GM23338 (cell line): ENCODE results near the gene ZBTB7C. TPM values are rescaled to one million over a fixed set of nuclear protein-coding genes. Genes with fewer than 3 reads are reported as not detected.

Experiments used
- ATAC-seq: fragments of 200-7000 bp; cut with Tn5 transposase; 3 replicates; pipeline ENCODE4 v1.9.1; 2020
- DNase-seq: peaks from one replicate; pipeline ENCODE4 v3.0.0-alpha.2; 2015; ENCODE audit warnings: low spot score
- H2AFZ ChIP-seq: fragments of 200-600 bp; sonication (generic); 2 replicates; pipeline ENCODE4 v1.8.0; 2016; ENCODE audit warnings: antibody characterized with exemption, mild to moderate bottlenecking, moderate library complexity
- H3F3A ChIP-seq: fragments of 200-600 bp; sonication (generic); replicated peaks from 2 replicates; pipeline ENCODE4 v1.8.0; 2017; ENCODE audit warnings: antibody characterized with exemption, mixed run types, low read depth
- H3K27ac ChIP-seq: fragments of 200-600 bp; sonication (generic); 2 replicates; pipeline ENCODE4 v1.6.1; 2016; ENCODE audit warnings: low read depth
- H3K27me3 ChIP-seq: fragments of 200-600 bp; sonication (generic); 2 replicates; pipeline ENCODE4 v1.8.0; 2016; ENCODE audit warnings: mild to moderate bottlenecking, mixed run types, moderate library complexity; ENCODE audit not compliant: insufficient read depth
- H3K36me3 ChIP-seq: fragments of 200-600 bp; sonication (generic); 2 replicates; pipeline ENCODE4 v1.8.0; 2016; ENCODE audit warnings: mild to moderate bottlenecking; ENCODE audit not compliant: insufficient read depth
- H3K4me1 ChIP-seq: fragments of 200-600 bp; sonication (generic); 2 replicates; pipeline ENCODE4 v1.8.0; 2016; ENCODE audit warnings: mild to moderate bottlenecking, moderate library complexity; ENCODE audit not compliant: insufficient read depth
- H3K4me2 ChIP-seq: fragments of 200-600 bp; sonication (generic); 2 replicates; pipeline ENCODE4 v1.7.1; 2017; ENCODE audit warnings: mixed run types
- H3K4me3 ChIP-seq: fragments of 200-600 bp; sonication (generic); 2 replicates; pipeline ENCODE4 v1.6.1; 2016; ENCODE audit warnings: mixed run types
- H3K79me2 ChIP-seq: fragments of 200-600 bp; sonication (generic); replicated peaks from 2 replicates; pipeline ENCODE4 v1.8.0; 2017; ENCODE audit warnings: mild to moderate bottlenecking; ENCODE audit not compliant: insufficient read depth
- H3K9me2 ChIP-seq: fragments of 200-600 bp; sonication (generic); 2 replicates; pipeline ENCODE4 v1.8.0; 2017; ENCODE audit not compliant: insufficient read depth
- H4K20me1 ChIP-seq: fragments of 200-600 bp; sonication (generic); replicated peaks from 2 replicates; pipeline ENCODE4 v1.8.0; 2017; ENCODE audit warnings: mild to moderate bottlenecking; ENCODE audit not compliant: insufficient read depth
- H3K27ac Mint-ChIP-seq: 2 replicates; pipeline ENCODE4 v1.8.0; 2020; ENCODE audit warnings: inconsistent platforms, mild to moderate bottlenecking, moderate library complexity, mixed read lengths
- H3K27me3 Mint-ChIP-seq: 3 replicates; pipeline ENCODE4 v1.8.0; 2022; ENCODE audit warnings: low read depth, mild to moderate bottlenecking, moderate library complexity, mixed read lengths, inconsistent platforms; ENCODE audit not compliant: insufficient read depth, poor library complexity
- H3K36me3 Mint-ChIP-seq: 3 replicates; pipeline ENCODE4 v1.8.0; 2021; ENCODE audit warnings: low read depth, mild to moderate bottlenecking, inconsistent platforms, moderate library complexity, mixed read lengths
- H3K4me1 Mint-ChIP-seq: 3 replicates; pipeline ENCODE4 v1.8.0; 2020; ENCODE audit warnings: mild to moderate bottlenecking, inconsistent platforms, mixed read lengths
- H3K4me3 Mint-ChIP-seq: 3 replicates; pipeline ENCODE4 v1.8.0; 2021; ENCODE audit warnings: moderate library complexity, mild to moderate bottlenecking, inconsistent platforms, mixed read lengths
- H3K9me3 Mint-ChIP-seq: 3 replicates; pipeline ENCODE4 v1.8.0; 2020; ENCODE audit warnings: moderate library complexity, mild to moderate bottlenecking, inconsistent platforms, mixed read lengths
- CREB1 ChIP-seq: fragments of 250-450 bp; sonication (Bioruptor Pico); IDR thresholded peaks from 2 replicates; pipeline ENCODE4 v1.5.0; 2020; ENCODE audit warnings: low read depth, mild to moderate bottlenecking, moderate library complexity
- CTCF ChIP-seq, 2 experiments: fragments of 200-600 bp in 1 of 2; sonication (generic) in 1 of 2; conservative IDR thresholded peaks; 2 replicates each; pipeline versions ENCODE4 v1.5.1 to v1.6.1; 2016 to 2017; ENCODE audit warnings: antibody characterized with exemption in 2 of 2, low read depth in 2 of 2, mild to moderate bottlenecking in 2 of 2, moderate library complexity in 1 of 2
- EZH2 ChIP-seq: fragments of 200-600 bp; sonication (generic); IDR thresholded peaks from one replicate; pipeline ENCODE4 v1.8.0; 2017; ENCODE audit warnings: antibody characterized with exemption, mild to moderate bottlenecking, low read depth; ENCODE audit not compliant: unreplicated experiment
- EZH2phosphoT487 ChIP-seq: fragments of 200-600 bp; sonication (generic); IDR thresholded peaks from one replicate; pipeline ENCODE4 v1.8.1; 2018; ENCODE audit warnings: antibody characterized with exemption; ENCODE audit not compliant: unreplicated experiment
- JUNB ChIP-seq: IDR thresholded peaks from one replicate; pipeline ENCODE4 v1.6.1; 2016; ENCODE audit warnings: antibody characterized with exemption; ENCODE audit not compliant: unreplicated experiment
- NANOG ChIP-seq: IDR thresholded peaks from 2 replicates; pipeline ENCODE4 v1.6.1; 2016; ENCODE audit warnings: antibody characterized with exemption, borderline replicate concordance
- POLR2AphosphoS5 ChIP-seq: IDR thresholded peaks from 2 replicates; pipeline ENCODE4 v1.6.1; 2016; ENCODE audit warnings: antibody characterized with exemption, low read depth
- STAT1 ChIP-seq: IDR thresholded peaks from one replicate; pipeline ENCODE4 v1.6.1; 2016; ENCODE audit warnings: antibody characterized with exemption; ENCODE audit not compliant: unreplicated experiment
- ZNF114 ChIP-seq: fragments of 250-450 bp; sonication (Bioruptor Pico); IDR thresholded peaks from 2 replicates; pipeline ENCODE4 v1.5.0; 2020; ENCODE audit warnings: mild to moderate bottlenecking, moderate library complexity
- ZNF331 ChIP-seq: fragments of 250-450 bp; sonication (Bioruptor Pico); IDR thresholded peaks from 2 replicates; pipeline ENCODE4 v1.5.0; 2020; ENCODE audit warnings: low read depth, mild to moderate bottlenecking, moderate library complexity
- ZNF462 ChIP-seq: fragments of 250-450 bp; sonication (Bioruptor Pico); IDR thresholded peaks from 2 replicates; pipeline ENCODE4 v1.5.0; 2020; ENCODE audit warnings: mild to moderate bottlenecking, moderate library complexity
- polyA plus RNA-seq: library from polyadenylated mRNA; unstranded; fragments of >200 nt; fragmentation: Nextera tagmentation; extraction: Ambion mirVana; gene quantifications from 2 replicates; pipeline ENCODE4 v1.2.1, GENCODE V29; 2016
- total RNA-seq: library from RNA; depleted of rRNA; stranded (reverse); fragments of >200 nt; shearing (Covaris generic); gene quantifications from 2 replicates; pipeline ENCODE4 v1.2.3, GENCODE V29; 2014
- TF ChIP-seq, protein P1 (sequence below): IDR thresholded peaks from one replicate; pipeline ENCODE4 v1.6.1; 2018; ENCODE audit warnings: antibody characterized with exemption; ENCODE audit not compliant: unreplicated experiment
- TF ChIP-seq, protein P2 (sequence below): IDR thresholded peaks from 2 replicates; pipeline ENCODE4 v1.6.1; 2016; ENCODE audit warnings: antibody characterized with exemption

The ZBTB7C gene
- total and polyA plus RNA-seq, 2 experiments from 2014 or later, result 0.03 to 0.14 TPM

- TF ChIP-seq ZNF331 (no peak), EZH2 (no peak), CREB1 (CRISPR knock-in tag) (no peak), NANOG (no peak), JUNB (no peak), CTCF (conservative IDR thresholded peaks at IDR 0.05; ENCODE audit: low read depth in 2 of 2) (no peak), ZNF114 (no peak), EZH2phosphoT487 (no peak), ZNF462 (CRISPR knock-in tag) (no peak), POLR2AphosphoS5 (no peak), STAT1 (no peak)
- TF ChIP-seq, protein P1, sequence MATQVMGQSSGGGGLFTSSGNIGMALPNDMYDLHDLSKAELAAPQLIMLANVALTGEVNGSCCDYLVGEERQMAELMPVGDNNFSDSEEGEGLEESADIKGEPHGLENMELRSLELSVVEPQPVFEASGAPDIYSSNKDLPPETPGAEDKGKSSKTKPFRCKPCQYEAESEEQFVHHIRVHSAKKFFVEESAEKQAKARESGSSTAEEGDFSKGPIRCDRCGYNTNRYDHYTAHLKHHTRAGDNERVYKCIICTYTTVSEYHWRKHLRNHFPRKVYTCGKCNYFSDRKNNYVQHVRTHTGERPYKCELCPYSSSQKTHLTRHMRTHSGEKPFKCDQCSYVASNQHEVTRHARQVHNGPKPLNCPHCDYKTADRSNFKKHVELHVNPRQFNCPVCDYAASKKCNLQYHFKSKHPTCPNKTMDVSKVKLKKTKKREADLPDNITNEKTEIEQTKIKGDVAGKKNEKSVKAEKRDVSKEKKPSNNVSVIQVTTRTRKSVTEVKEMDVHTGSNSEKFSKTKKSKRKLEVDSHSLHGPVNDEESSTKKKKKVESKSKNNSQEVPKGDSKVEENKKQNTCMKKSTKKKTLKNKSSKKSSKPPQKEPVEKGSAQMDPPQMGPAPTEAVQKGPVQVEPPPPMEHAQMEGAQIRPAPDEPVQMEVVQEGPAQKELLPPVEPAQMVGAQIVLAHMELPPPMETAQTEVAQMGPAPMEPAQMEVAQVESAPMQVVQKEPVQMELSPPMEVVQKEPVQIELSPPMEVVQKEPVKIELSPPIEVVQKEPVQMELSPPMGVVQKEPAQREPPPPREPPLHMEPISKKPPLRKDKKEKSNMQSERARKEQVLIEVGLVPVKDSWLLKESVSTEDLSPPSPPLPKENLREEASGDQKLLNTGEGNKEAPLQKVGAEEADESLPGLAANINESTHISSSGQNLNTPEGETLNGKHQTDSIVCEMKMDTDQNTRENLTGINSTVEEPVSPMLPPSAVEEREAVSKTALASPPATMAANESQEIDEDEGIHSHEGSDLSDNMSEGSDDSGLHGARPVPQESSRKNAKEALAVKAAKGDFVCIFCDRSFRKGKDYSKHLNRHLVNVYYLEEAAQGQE, result no peak
- TF ChIP-seq, protein P2, sequence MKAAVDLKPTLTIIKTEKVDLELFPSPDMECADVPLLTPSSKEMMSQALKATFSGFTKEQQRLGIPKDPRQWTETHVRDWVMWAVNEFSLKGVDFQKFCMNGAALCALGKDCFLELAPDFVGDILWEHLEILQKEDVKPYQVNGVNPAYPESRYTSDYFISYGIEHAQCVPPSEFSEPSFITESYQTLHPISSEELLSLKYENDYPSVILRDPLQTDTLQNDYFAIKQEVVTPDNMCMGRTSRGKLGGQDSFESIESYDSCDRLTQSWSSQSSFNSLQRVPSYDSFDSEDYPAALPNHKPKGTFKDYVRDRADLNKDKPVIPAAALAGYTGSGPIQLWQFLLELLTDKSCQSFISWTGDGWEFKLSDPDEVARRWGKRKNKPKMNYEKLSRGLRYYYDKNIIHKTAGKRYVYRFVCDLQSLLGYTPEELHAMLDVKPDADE, result no peak
- H3K4me2 ChIP-seq, result no peak overlapping the region
- Mint-ChIP-seq H3K27me3 (peaks cover 5% of the 10 kb centered on the region), H3K4me3 (no peak overlapping the region), H3K27ac (no peak overlapping the region), H3K9me3 (no peaks in the 10 kb centered on the region), H3K36me3 (no peaks in the 10 kb centered on the region), H3K4me1 (peaks cover 38% of the 10 kb centered on the region)
- H3K4me3 ChIP-seq, result no peak overlapping the region
- peaks cover 22% of the 10 kb centered on the region for H3K4me1 ChIP-seq
- DNase-seq (no peak), ATAC-seq (no peak)
- no peaks in the 10 kb centered on the region for H3K79me2 ChIP-seq
- H3K9me2 ChIP-seq, result no peaks in the 10 kb centered on the region
- no peaks in the 10 kb centered on the region for H3F3A ChIP-seq
- H3K36me3 ChIP-seq, result no peaks in the 10 kb centered on the region
- peak overlapping the region; percentile 69; the same call in 1 of the 2 replicates for H2AFZ ChIP-seq
- no peaks in the 10 kb centered on the region for H4K20me1 ChIP-seq
- H3K27me3 ChIP-seq, result no peaks in the 10 kb centered on the region
- no peak overlapping the region for H3K27ac ChIP-seq
Observed at GRCh38 chr18:48110797-48111196, 298.4 kb downstream of the ZBTB7C start.
